NCI-H1092 (cell line): ENCODE results near the gene ROR2.

Experiments
- DNase-seq: peaks from one replicate; lab custom pipeline; 2025; lab: John Stamatoyannopoulos, UW

The ROR2 gene

GRCh38 chr9:91873637-91874051 is 76.4 kb downstream of the ROR2 start:
- no peak for DNase-seq

- DNase-seq: no peak
Observed at GRCh38 chr9:91868732-91869391, 81.2 kb downstream of the ROR2 start.

DNA sequence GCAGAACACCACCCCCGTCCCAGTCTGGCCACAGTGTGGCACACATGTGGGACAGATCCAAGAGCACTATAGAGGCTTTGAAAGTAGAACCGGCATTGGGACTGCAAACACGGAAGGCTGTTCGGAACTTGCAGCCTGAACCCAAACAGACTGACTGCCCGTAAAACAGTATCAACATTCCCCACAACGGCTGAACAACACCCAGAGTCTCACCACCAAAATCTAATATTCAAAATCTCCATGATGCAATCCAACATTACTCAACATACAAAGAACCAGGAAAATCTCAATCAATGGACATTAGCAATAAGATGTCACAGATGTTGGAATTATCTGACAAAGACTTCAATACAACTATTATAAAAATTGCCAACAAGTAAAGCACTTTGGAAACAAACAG is 82.3 kb downstream of the ROR2 start:
- no peak for DNase-seq

GRCh38 chr9:91865041-91865440 is 85.0 kb downstream of the ROR2 start:
- no peak for DNase-seq

GRCh38 chr9:91864380-91864779 is 85.6 kb downstream of the ROR2 start:
- no peak for DNase-seq

- DNase-seq: no peak
Observed at GRCh38 chr9:91863469-91863868, 86.6 kb downstream of the ROR2 start.

DNA sequence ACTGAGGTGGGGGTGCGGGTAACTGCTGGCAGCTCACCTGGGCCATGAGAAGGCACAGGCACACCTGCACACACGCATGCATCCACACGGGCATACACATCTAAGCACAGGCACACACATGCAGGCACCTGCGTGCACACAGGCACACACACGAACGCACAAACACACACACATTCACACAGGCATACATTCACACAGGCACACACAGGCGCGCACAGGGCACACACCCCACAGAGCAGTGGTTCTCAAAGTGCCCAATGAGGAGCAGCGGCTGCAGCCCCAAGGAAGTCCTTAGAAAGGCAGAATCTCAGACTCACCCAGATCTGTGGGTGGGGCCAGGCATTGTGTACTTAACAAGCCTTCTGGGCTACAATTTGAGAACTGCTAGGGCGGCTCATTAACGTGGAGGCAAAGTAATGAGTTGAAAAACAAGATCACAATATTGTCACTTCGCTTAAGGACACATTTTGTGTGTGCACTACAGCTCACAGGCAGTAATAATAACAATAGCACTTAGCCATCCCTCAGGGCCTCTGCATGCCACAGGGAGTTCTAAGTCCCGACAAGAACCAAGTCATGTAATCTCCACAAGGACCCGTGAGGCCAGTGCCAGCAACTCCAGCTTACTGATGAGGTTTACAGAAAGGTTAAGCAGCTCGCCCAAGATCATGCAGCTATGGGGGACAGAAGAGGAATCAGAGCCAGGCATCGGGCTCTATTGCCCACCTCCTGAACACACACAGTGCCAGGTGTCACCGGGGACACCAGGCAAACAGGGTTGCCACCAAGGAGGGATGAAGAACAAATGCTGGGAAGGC is 91.6 kb downstream of the ROR2 start:
- no peak for DNase-seq

- no peak for DNase-seq
Observed at GRCh38 chr9:91857291-91858212, 92.5 kb downstream of the ROR2 start.

DNA sequence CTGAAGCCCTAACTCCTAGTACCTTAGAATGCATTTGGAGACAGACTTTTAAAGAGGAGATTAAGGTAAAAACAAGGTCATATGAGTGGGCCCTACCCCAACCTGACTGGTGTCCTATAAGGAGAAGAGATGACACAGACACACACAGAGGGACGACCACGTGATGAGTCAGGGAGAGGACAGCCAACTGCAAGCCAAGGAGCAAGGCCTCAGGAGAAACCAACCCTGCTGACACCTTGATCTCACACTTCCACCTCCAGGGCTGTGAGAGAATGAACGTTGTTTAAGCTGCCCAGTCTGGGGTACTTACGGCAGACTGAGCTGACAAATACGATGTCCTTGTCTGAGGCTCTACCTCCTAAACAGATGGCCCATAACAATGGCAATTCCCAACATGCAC is 93.6 kb downstream of the ROR2 start:
- DNase-seq: no peak

DNA sequence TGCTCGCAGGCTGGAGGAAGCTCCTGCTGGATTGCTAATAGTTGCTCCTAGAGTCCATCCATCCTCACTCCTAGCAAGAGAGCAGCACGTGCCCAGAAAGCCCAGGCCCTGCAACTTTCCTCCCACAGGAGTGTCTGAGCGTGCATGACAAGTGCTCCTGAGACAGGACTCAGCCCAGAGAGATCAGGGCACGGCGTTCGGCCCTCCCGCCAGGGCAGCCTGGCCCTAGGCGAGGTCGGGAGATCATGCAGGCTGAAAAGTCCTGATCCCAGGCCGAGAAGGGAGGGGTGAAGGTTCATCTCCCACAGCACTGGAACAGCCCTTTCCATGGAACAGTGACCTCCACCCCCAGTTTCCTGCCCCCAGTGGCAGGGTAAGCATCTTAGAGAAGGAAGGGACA is 94.8 kb downstream of the ROR2 start:
- DNase-seq: no peak

- DNase-seq: no peak
Observed at GRCh38 chr9:91852801-91853347, 97.2 kb downstream of the ROR2 start.

GRCh38 chr9:91849694-91850093 is 100.3 kb downstream of the ROR2 start:
- no peak for DNase-seq

- DNase-seq: no peak
Observed at GRCh38 chr9:91848146-91848545, 101.9 kb downstream of the ROR2 start.

- no peak for DNase-seq
Observed at GRCh38 chr9:91847581-91848091, 102.4 kb downstream of the ROR2 start.

- no peak for DNase-seq
Observed at GRCh38 chr9:91845879-91846278, 104.1 kb downstream of the ROR2 start.

- no peak for DNase-seq
Observed at GRCh38 chr9:91844701-91845291, 105.2 kb downstream of the ROR2 start.

- DNase-seq: no peak
Observed at GRCh38 chr9:91844190-91844589, 105.8 kb downstream of the ROR2 start.

DNA sequence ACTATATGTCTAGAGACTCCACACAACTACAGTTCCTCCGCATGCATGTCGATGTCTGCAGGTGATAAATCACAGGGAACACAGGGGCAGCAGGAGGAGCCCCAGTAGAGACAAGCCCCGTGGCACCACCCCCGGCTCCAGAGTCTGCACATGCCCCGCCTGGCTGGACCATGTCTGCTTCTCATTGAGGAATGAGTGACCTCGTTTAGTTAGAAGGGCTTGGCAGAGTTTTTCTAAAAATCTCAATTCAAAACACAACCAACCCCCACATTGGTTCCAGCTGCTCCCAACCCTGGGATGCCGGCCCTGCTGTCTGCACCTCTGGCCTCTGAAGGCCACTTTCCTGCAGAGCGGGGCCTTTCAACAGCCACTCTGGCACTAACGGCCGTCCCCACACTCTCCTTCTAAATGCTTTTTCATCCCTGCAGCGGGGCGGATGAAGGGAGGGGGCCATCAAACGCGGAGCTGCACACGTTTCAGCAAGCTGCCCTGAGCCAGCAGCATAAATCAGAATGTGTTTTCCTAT is 106.3 kb downstream of the ROR2 start:
- DNase-seq: no peak

DNA sequence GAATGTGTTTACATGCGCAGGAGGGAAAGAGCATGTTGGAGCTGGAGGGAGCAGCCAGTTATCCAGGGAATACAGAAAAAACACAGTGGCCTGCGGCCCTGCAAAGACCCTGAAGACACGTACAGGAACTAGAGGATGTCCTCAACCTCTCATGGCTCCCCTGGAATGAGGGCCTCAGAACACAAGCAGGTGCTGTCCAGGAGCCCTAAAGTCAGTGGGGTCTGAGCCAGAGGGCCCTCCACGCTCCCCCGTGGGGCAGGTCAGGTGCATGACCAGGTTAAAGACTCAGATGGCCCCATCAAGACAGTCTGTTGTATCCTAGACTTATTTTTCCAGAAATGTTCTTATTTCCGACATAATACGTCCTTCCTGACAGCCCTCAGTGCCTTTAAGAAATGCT is 106.9 kb downstream of the ROR2 start:
- DNase-seq: no peak

GRCh38 chr9:91842358-91843049 is 107.5 kb downstream of the ROR2 start:
- no peak for DNase-seq

GRCh38 chr9:91841591-91841990 is 108.4 kb downstream of the ROR2 start:
- DNase-seq: no peak
